GM18951 (cell line): ENCODE results near the gene FCRL4.

Experiments
- POLR2A ChIP-seq: IDR thresholded peaks from 4 replicates; pipeline ENCODE4 v1.6.1; 2011; ENCODE audit warnings: mild to moderate bottlenecking; ENCODE audit not compliant: insufficient read length, insufficient read depth; ENCODE audit errors: extremely low read depth
- in situ Hi-C: fragments of 300-500 bp; cut with MboI; formaldehyde crosslinking; loops from one replicate; pipeline ENCODE4 v1.12.0; 2022; ENCODE audit warnings: low sequenced_read_pairs, mixed read lengths, inconsistent platforms; ENCODE audit not compliant: unreplicated experiment

Gene FCRL4

DNA sequence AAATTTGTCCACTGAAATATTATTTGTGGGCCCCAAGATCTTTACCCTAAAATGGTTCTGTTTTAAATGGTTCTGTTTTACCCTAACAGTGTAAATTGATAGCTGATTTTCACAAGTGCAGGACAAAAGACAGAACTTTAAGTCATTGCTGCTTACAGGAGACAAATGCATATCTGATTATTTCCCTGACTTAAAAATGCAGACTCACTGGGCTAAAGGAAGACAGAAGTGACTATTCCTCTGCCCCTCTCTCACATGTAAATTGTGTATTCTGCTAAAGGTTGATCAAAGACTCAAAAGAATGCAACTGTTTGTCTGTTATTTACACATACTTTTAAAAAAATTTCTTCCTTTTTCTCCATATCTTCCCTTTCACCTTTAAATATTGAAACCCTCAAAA, 58.3 kb downstream of the FCRL4 start:
- TF ChIP-seq POLR2A = no peak
- in situ Hi-C loops = no loop called here

DNA sequence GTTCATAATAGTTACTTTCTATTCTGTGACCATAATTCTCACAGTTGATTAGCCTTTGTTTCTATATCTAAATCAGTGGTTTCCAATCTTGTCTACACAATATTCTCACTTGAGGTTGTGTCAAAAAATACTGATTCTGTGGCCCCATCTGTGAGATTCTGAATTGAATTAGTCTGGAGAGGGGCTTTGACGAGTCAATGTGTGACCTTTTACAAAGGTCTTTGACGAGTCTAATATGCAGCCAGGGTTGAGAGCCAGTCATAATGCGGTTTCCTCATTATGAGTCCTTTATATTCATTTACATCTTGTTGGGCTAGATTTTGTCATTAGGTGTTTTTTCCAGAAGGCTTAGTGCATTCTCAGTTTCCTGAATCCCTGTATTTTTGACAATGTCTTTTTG, 65.3 kb downstream of the FCRL4 start:
- in situ Hi-C loops = no loop called here

DNA sequence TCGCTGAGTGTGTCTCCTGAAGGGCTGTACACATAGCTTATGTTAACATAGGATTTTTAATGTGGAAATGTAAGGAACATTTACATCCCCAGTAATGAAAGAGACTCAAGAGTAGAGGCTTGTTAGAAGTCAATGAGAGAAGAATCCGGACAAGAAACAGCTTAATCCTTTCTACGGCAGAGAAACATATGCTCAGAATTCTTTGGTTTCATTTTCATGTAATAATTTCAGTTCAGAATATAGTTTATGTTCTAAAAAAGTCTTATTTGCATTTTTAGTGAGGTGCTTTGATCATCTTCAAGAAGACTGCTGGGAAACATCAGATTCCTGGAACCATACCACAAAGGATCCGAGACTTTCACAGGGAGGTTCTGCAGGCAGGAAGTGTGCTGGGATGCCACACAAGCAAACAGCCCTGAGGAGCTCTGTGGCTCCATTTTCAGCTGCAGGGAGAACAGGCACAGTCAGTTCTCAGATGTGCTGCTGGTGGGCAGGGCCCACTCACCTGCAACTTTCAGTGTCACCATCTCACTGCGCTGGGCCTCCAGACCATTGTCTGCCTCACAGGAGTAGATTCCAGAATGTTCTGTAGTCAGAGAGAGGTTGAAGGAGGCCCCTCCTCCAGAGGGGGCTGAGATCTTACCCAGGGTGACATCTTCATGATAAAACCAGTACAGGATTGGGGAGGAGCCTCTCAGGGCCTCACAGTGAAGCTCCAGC, 74.0 kb downstream of the FCRL4 start:
- in situ Hi-C loops = no loop called here
- no peak for TF ChIP-seq POLR2A

More for the DNA sequence above, 65.3 kb downstream of the FCRL4 start:
- no peak for TF ChIP-seq POLR2A
